GM18909 (cell line): ENCODE data around the gene DGKZ.
"Not testable (repeated sequence)": the region's sequence is repeated elsewhere in the genome, so short reads cannot be mapped to it uniquely, and the experiment has no call there.

Source experiments
- ATAC-seq: cut with Tn5 transposase; IDR thresholded peaks from one replicate; pipeline ENCODE4 v1.9.1; 2021; ENCODE audit warnings: mild to moderate bottlenecking; ENCODE audit not compliant: unreplicated experiment, poor library complexity

Gene DGKZ

GRCh38 chr11:46378811-46379481 is 31.7 kb downstream of the DGKZ start:
- no peak for ATAC-seq

GRCh38 chr11:46379482-46380293 is 32.4 kb downstream of the DGKZ start:
- ATAC-seq: not testable (repeated sequence)

- ATAC-seq: no peak
Observed at GRCh38 chr11:46380340-46381047, 33.2 kb downstream of the DGKZ start.

- no peak for ATAC-seq
Observed at GRCh38 chr11:46381048-46381818, 34.0 kb downstream of the DGKZ start, which contains the start of gene MDK. Gene MDK (plus strand): TSS chr11:46381669. CDS start chr11:46382058, 389 bp downstream.

GRCh38 chr11:46381819-46382645 is 34.8 kb downstream of the DGKZ start:
- ATAC-seq: no peak

GRCh38 chr11:46382646-46383403 is 35.6 kb downstream of the DGKZ start:
- no peak for ATAC-seq

GRCh38 chr11:46383404-46383758 is 36.1 kb downstream of the DGKZ start:
- no peak for ATAC-seq

GRCh38 chr11:46383974-46384701 is 36.9 kb downstream of the DGKZ start:
- no peak for ATAC-seq

GRCh38 chr11:46385169-46386004 is 38.1 kb downstream of the DGKZ start:
- no peak for ATAC-seq

- ATAC-seq: no peak
Observed at GRCh38 chr11:46386005-46386578, 38.8 kb downstream of the DGKZ start.

GRCh38 chr11:46386674-46387073 is 39.4 kb downstream of the DGKZ start:
- no peak for ATAC-seq

GRCh38 chr11:46387456-46387855 is 40.2 kb downstream of the DGKZ start:
- no peak for ATAC-seq

- ATAC-seq: no peak
Observed at GRCh38 chr11:46387919-46388618, 40.8 kb downstream of the DGKZ start.

- peak; percentile 1 for ATAC-seq
Observed at GRCh38 chr11:46388619-46389449, 41.6 kb downstream of the DGKZ start.
